Activated CD4-positive, alpha-beta T cell treated with anti-CD3 and anti-CD28 coated beads, Interleukin-2, amount 50 U/mL, for 4 hours (primary cell): ENCODE results near the gene ELMOD3.
"Not testable (repeated sequence)": the region's sequence is repeated elsewhere in the genome, so short reads cannot be mapped to it uniquely, and the experiment has no call there.

Experiments
- DNase-seq, 2 experiments: peaks; one replicate each; pipeline ENCODE4 v3.0.0-alpha.2; 2020

ELMOD3 gene

DNA sequence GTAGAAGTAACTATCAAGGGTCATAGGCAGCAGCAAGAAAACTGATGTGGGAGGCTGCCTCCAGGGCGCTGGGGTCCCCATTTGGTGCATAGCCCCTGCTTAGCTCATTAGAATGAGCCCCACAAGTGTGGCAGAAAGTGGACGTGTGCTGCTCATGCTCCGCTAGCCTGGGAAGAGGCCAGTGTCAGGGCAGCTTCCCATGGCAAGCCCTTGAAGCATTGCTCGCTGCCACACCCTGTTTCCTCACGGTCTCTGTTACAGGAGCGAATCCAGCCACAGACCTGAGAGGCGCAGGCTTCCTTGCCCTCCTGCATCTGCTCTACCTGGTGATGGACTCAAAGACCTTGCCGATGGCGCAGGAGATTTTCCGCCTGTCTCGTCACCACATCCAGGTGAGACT, 22.5 kb downstream of the ELMOD3 start:
- DNase-seq = no peak

GRCh38 chr2:85378257-85378656, 23.7 kb downstream of the ELMOD3 start:
- DNase-seq = no peak

- DNase-seq = no peak
Measured at GRCh38 chr2:85380048-85380447, 25.5 kb downstream of the ELMOD3 start.

DNA sequence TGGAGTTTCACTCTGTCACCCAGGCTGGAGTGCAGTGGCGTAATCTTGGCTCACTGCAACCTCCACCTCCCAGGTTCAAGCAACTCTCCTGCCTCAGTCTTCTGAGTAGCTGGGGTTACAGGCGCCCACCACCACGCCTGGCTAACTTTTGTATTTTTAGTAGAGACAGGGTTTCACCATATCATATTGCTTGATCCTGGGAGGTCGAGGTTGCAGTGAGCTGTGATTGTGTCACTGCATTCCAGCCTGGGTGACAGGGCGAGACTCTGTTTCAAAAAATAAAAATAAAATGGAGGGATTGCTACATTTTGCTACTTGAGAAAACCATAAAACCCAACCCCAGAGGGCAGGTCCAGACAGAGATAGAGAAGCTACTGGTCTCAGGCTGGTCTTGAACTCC, 28.6 kb downstream of the ELMOD3 start:
- not testable (repeated sequence) for DNase-seq

GRCh38 chr2:85383850-85384249, 29.3 kb downstream of the ELMOD3 start:
- no peak for DNase-seq

DNA sequence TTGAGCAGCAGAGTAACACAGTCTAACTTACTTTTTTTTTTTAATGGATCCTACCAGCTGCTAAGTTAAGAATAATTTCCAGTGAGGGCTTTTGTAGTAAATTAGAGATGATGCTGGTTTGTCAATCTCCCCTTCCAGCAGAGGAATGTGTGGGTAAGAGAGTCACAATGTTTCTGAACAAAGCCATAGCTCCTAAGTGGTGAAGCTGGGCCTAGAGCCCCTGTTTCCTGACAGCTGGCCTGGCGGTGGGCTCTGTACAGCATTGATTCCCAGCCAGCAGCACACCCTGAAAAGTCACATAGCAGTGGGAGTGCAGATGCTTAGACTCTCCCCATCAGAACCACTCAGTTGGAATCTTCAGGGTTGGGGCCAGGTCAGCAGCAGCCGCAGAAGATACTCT, 31.2 kb downstream of the ELMOD3 start:
- DNase-seq = no peak

GRCh38 chr2:85387754-85388153, 33.2 kb downstream of the ELMOD3 start:
- DNase-seq = no peak

GRCh38 chr2:85388878-85389538, 34.4 kb downstream of the ELMOD3 start:
- no peak for DNase-seq

GRCh38 chr2:85390941-85391669, 36.5 kb downstream of the ELMOD3 start:
- peak; percentile 66 to 72 for DNase-seq

GRCh38 chr2:85393836-85394235, 39.3 kb downstream of the ELMOD3 start:
- DNase-seq = no peak

- DNase-seq = no peak
Measured at GRCh38 chr2:85394261-85394681, 39.7 kb downstream of the ELMOD3 start.

- DNase-seq = no peak
Measured at GRCh38 chr2:85394976-85395375, 40.4 kb downstream of the ELMOD3 start.

- no peak for DNase-seq
Measured at GRCh38 chr2:85395912-85396475, 41.4 kb downstream of the ELMOD3 start.

DNA sequence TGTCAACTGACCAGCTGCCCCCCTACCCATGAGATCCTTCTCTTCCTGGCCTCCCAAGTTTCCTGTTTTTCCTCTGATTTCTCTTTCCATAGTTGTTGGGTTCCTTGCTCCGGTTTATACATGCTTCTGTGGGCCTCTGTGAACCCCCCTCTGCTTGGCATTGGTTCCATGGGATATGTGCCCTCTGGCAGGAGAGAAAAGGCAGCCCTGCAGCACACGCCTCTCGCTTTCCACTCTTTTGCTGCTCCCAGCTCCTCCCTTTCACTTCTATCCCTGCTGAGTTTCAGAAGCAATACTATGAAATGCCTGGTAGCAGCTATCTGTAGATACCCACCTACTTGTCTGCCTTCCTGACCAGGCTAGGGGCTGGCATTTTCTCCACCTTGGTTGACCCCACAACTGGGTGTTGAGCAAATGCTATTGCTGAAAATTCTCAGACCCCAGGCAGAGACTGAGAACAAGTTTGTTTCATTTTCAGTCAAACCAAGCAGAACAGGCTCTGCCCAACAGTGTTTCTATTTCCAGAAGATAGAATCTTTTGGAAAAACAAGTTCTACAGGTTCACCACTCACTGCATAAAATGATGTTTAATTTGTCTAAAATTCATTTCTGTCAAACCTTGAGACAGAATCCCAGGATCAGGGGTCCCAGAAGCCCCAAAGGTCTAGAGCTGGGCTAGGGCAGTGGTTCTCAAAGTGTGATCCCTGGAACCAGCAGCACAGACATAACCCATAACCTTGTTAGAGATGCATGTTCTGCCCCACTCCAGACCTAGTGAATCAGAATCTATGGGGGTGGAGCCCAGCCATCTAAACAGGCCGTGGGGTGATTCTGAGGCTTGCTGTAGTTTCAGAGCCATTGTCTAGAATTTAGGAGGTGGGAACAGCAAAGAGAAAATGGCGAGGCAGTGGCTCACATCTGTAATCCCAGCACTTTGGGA, 42.2 kb downstream of the ELMOD3 start:
- DNase-seq = no peak

GRCh38 chr2:85397925-85398331, 43.4 kb downstream of the ELMOD3 start:
- no peak for DNase-seq

- DNase-seq = no peak
Measured at GRCh38 chr2:85398426-85399182, 44.0 kb downstream of the ELMOD3 start.

GRCh38 chr2:85399183-85399455, 44.5 kb downstream of the ELMOD3 start:
- DNase-seq = no peak

DNA sequence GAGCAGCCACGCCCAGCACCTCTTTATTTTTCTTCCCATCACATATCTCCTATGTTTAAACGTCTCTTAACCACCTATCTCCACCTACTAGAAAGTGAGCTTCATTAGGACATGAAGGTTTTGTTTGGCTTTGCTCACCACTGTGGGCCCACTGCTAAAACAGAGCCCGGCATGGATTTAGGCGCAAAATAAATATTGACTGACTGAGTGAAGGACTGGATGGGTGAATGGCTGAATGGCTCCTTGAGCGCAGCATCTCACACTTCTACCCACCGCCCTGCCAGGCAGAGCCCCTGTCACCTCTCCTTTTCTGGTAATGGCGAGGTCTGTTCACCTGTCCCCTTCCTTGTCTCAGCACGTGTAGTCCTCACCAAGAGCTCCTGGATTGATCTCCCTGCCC, 45.5 kb downstream of the ELMOD3 start:
- DNase-seq = no peak

DNA sequence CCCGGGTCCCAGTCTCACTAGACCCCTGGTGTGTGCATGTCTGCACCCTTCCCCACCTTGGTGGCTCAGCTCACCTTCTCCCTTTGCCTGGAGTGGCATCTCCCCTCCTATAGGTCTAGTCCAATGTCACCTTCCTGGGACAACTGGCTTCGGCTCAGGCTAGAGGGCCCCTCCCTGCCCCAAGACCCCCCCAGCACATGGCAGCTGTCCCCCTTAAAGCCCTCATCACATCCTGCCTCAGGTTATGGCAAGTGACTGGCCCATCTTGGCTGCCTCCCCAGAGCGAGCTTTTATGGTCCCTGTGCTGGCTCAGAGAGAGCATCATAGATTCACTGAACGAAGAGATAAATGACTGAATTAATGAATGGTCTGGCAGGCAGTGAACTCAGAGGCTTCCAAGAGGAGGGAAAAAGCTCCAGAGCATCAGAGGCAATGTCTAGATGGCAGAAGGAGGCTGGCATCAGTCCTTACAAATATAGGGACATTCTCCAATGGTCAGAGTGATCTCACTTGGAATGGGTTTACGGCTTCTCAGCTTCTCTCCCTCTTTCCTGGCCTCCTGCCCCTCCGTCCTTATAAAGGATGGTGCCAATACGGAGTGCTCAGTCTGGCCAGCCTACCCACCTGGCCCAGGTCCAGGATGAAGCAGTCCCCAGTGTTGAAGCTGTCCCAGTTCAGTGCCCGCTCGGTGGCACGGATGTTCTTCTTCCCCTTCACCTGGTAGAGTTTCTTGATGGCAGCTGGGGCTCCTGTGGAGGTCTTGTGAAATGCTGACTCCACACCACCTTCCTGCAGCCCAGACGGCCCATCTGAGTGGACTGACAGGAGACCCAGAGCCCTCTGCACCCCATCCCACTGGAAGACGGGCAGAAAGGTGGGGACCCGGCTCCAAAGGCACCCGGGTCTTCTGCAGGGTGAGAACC, 46.2 kb downstream of the ELMOD3 start:
- DNase-seq = no peak

GRCh38 chr2:85401464-85401805, 46.9 kb downstream of the ELMOD3 start:
- DNase-seq = no peak

DNA sequence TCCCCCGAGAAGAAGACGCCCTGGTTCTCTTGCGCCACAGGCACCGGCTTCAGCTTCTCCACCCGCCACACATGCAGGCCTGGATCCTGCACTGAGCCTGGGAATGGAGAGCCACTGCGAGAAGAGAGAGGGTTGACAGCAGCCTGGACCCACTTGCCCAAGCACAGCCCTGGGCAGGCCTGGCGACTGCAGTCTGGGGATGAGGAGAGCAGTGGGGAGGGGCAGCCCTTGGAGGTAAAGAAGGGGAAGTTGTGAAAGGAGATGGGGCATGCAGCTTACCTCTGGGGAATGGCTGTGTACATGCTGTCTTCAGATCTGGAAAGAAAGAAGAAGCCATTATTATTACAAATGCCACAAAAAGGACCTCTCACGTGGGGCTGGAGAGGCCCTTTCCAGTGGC, 47.3 kb downstream of the ELMOD3 start:
- DNase-seq = no peak
